K562 (cell line): ENCODE data around the gene IGSF9. TPM values are rescaled to one million over a fixed set of nuclear protein-coding genes. Genes with fewer than 3 reads are reported as not detected.

Experiments used
- ATAC-seq: fragments of 200-7000 bp; cut with Tn5 transposase; 3 replicates; pipeline ENCODE4 v1.9.1; 2020; ENCODE audit warnings: moderate library complexity
- BruUV-seq: library from RNA; stranded (reverse); fragments of 400-500 nt; replicated peaks from 2 replicates; lab custom pipeline; 2021; lab: Mats Ljungman, UMichigan
- CTCF ChIA-PET: fragments of 300-600 bp; formaldehyde crosslinking; extraction: SDS; loops from one replicate; lab custom pipeline; 2021; ENCODE audit warnings: low intra/inter-chr PET ratio; lab: Yijun Ruan, JAX
- POLR2A ChIA-PET: fragments of 300-600, 350-650 bp; sonication (Branson Sonifier 250); formaldehyde crosslinking; extraction: SDS; loops from one replicate; lab custom pipeline; 2021; ENCODE audit warnings: antibody characterized with exemption, inconsistent platforms; lab: Yijun Ruan, JAX
- DNase-seq, 4 experiments: peaks; one replicate each; pipeline versions ENCODE4 v3.0.0 to v3.0.0-alpha.2; 2011 to 2018; ENCODE audit warnings: low spot score in 3 of 4, mixed read lengths in 3 of 4; ENCODE audit errors: extremely low read depth in 1 of 4
- FAIRE-seq: peaks from 2 replicates; lab custom pipeline; 2011; peaks lifted over from hg19 to GRCh38; lab: Jason Lieb, UNC
- H2AFZ ChIP-seq: 2 replicates; pipeline ENCODE4 v1.6.0; 2011; ENCODE audit warnings: low read depth, low read length, control low read depth, inconsistent platforms
- H3K27ac ChIP-seq: fragments of 200-600 bp; 3 replicates; pipeline ENCODE4 v1.8.0; 2011; ENCODE audit warnings: low read depth, mild to moderate bottlenecking, control low read depth, inconsistent platforms, low read length, moderate library complexity, mixed read lengths; ENCODE audit errors: extremely low read depth
- H3K27me3 ChIP-seq, 2 experiments: fragments of 300-600 bp in 1 of 2; 2 replicates in 1 of 2; 3 replicates in 1 of 2; pipeline versions ENCODE4 v1.6.0 to v1.8.0; 2011; ENCODE audit warnings: inconsistent platforms in 2 of 2, low read length in 2 of 2, mild to moderate bottlenecking in 1 of 2, mixed read lengths in 1 of 2, moderate library complexity in 1 of 2; ENCODE audit not compliant: control insufficient read depth in 2 of 2, insufficient read depth in 2 of 2
- H3K36me3 ChIP-seq: fragments of 300-600 bp; 3 replicates; pipeline ENCODE4 v1.8.0; 2011; ENCODE audit warnings: mild to moderate bottlenecking, low read length, inconsistent platforms; ENCODE audit not compliant: control insufficient read depth, insufficient read depth
- H3K4me1 ChIP-seq, 2 experiments: fragments of 200-600 bp in 1 of 2; replicated peaks in 1 of 2; 2 replicates in 1 of 2; 3 replicates in 1 of 2; pipeline versions ENCODE4 v1.5.1 to v1.8.0; 2011; ENCODE audit warnings: inconsistent platforms in 2 of 2, low read length in 2 of 2, mild to moderate bottlenecking in 1 of 2, mixed read lengths in 1 of 2, moderate library complexity in 1 of 2; ENCODE audit not compliant: control insufficient read depth in 2 of 2, insufficient read depth in 2 of 2
- H3K4me2 ChIP-seq: 2 replicates; pipeline ENCODE4 v1.6.1; 2011; ENCODE audit warnings: low read length, control low read depth, inconsistent platforms, mixed read lengths; ENCODE audit not compliant: insufficient read depth
- H3K4me3 ChIP-seq: fragments of 200-600 bp; sonication (generic), shearing (Covaris generic); 2 replicates; pipeline ENCODE4 v1.5.1; 2016; ENCODE audit warnings: control low read depth, inconsistent platforms
- H3K79me2 ChIP-seq: fragments of 200-600 bp; 3 replicates; pipeline ENCODE4 v1.8.0; 2011; ENCODE audit warnings: low read length, inconsistent platforms; ENCODE audit not compliant: control insufficient read depth, insufficient read depth
- H3K9ac ChIP-seq, 2 experiments: 2 replicates each; pipeline versions ENCODE4 v1.6.0 to v1.6.1; 2011; ENCODE audit warnings: low read depth in 2 of 2, low read length in 2 of 2, control low read depth in 1 of 2, inconsistent platforms in 1 of 2, mild to moderate bottlenecking in 1 of 2, mixed read lengths in 1 of 2; ENCODE audit not compliant: insufficient read depth in 1 of 2
- H3K9me1 ChIP-seq: one replicate; pipeline ENCODE4 v1.6.0; 2011; ENCODE audit warnings: inconsistent platforms, mild to moderate bottlenecking, low read length, moderate library complexity; ENCODE audit not compliant: control insufficient read depth, insufficient read depth
- H3K9me3 ChIP-seq: replicated peaks from 2 replicates; pipeline ENCODE4 v1.5.1; 2011; ENCODE audit warnings: low read depth, low read length, inconsistent platforms; ENCODE audit not compliant: control insufficient read depth, insufficient read depth
- H4K20me1 ChIP-seq: replicated peaks from 2 replicates; pipeline ENCODE4 v1.6.1; 2011; ENCODE audit warnings: low read length, inconsistent platforms, mixed read lengths; ENCODE audit not compliant: control insufficient read depth, insufficient read depth
- AFF1 ChIP-seq, 2 experiments: fragments of 450-650 bp; IDR thresholded peaks; 2 replicates each; pipeline ENCODE4 v1.6.1; 2018; ENCODE audit warnings: mild to moderate bottlenecking in 2 of 2, low read depth in 1 of 2; ENCODE audit not compliant: partially characterized antibody in 2 of 2
- BDP1 ChIP-seq: IDR thresholded peaks from 3 replicates; pipeline ENCODE4 v1.6.1; 2011; ENCODE audit not compliant: insufficient read length, insufficient read depth
- HIVEP1 ChIP-seq: fragments of 250-450 bp; sonication (Bioruptor Pico); IDR thresholded peaks from 2 replicates; pipeline ENCODE4 v1.4.0; 2020; ENCODE audit warnings: mild to moderate bottlenecking
- HNRNPL ChIP-seq: fragments of 200-400 bp; formaldehyde crosslinking; IDR thresholded peaks from 2 replicates; pipeline ENCODE4 v1.6.1; 2017; ENCODE audit warnings: low read depth, mild to moderate bottlenecking, low read length
- ZNF253 ChIP-seq: fragments of 250-450 bp; sonication (Bioruptor Pico); conservative IDR thresholded peaks from 2 replicates; pipeline ENCODE4 v1.6.1; 2021; ENCODE audit warnings: mild to moderate bottlenecking
- ZNF445 ChIP-seq: fragments of 250-450 bp; sonication (Bioruptor Pico); IDR thresholded peaks from 2 replicates; pipeline ENCODE4 v1.4.0; 2020; ENCODE audit warnings: low read depth, mild to moderate bottlenecking, moderate library complexity
- ZNF57 ChIP-seq: fragments of 450-650 bp; formaldehyde crosslinking; IDR thresholded peaks from 2 replicates; pipeline ENCODE4 v1.4.0; 2020; ENCODE audit warnings: mild to moderate bottlenecking, moderate library complexity
- WGBS: fragments of 100-300 bp; shearing (Covaris generic); methylation state at CpG from one replicate; pipeline ENCODE4 v1.1.6; 2016; ENCODE audit warnings: low coverage, mixed read lengths; ENCODE audit not compliant: insufficient coverage; ENCODE audit errors: missing lambda C conversion rate; 5-methylcytosine and 5-hydroxymethylcytosine counted together
- in situ Hi-C: fragments of 300-500 bp; cut with MboI; formaldehyde crosslinking; loops from 4 replicates; pipeline ENCODE4 v1.15.0; 2018; ENCODE audit warnings: inconsistent platforms, mixed read lengths
- intact Hi-C: fragments of 100-400 bp; cut with micrococcal nuclease; formaldehyde crosslinking; loops from 2 replicates; pipeline ENCODE4 v1.14.2; 2022
- polyA plus RNA-seq, 8 experiments: library from polyadenylated mRNA; depleted of rRNA in 4 of 8; stranded (reverse) in 5 of 8; unstranded in 3 of 8; fragments of >200 nt; fragmentation: Nextera tagmentation in 2 of 8; fragmentation: Illumina TruSeq in 1 of 8; extraction: Ambion mirVana in 2 of 8; extraction: Trizol in 1 of 8; gene quantifications; 2 replicates each; pipeline versions ENCODE4 v1.2.1 to v1.2.3, GENCODE V29; 2011 to 2014; ENCODE audit warnings: inconsistent platforms in 1 of 8, missing spikeins in 1 of 8
- total RNA-seq, 7 experiments: library from RNA; depleted of rRNA in 6 of 7; stranded (reverse); fragments of >200 nt in 6 of 7; fragmentation: Illumina TruSeq in 2 of 7; extraction: Trizol in 2 of 7; gene quantifications; 2 replicates each; pipeline versions ENCODE4 v1.2.1 to v1.2.3, GENCODE V29; 2011 to 2021; ENCODE audit warnings: low replicate concordance in 1 of 7

Gene IGSF9
- total and polyA plus RNA-seq, 9 of the 15 experiments (the other 6 are each of a cell fraction or from before 2014, with no cell fraction given): 0.03 to 0.29 (median 0.07) TPM; not detected in 1

GRCh38 chr1:159986093-159986492 lies 40.7 kb upstream of the IGSF9 start (continued):
- TF ChIP-seq ZNF57 (CRISPR knock-in tag) (no peak), ZNF253 (CRISPR knock-in tag) (no peak)

GRCh38 chr1:159985473-159985872 lies 40.1 kb upstream of the IGSF9 start:
- POLR2A ChIA-PET: interaction anchor here (1.2 kb wide), 1 partner anchor 28 kb away, joined by 3 read pairs; no protein-coding TSS in a partner anchor

More at GRCh38 chr1:159985473-159985872, 40.1 kb upstream of the IGSF9 start:
- H3K79me2 ChIP-seq: no peaks in the 10 kb centered on the region
- H3K27ac ChIP-seq: no peak overlapping the region
- no peaks in the 10 kb centered on the region for H3K36me3 ChIP-seq
- no peaks in the 10 kb centered on the region for H4K20me1 ChIP-seq
- CTCF ChIA-PET: no interaction called here
- no peaks in the 10 kb centered on the region for H3K9me3 ChIP-seq
- no peaks in the 10 kb centered on the region for H3K9me1 ChIP-seq
- 0% methylated on average over 6 of the region's 6 CpGs for WGBS
- no peak for TF ChIP-seq AFF1 (IDR thresholded peaks at IDR 0.05; ENCODE audit: low read depth in 1 of 2, partially characterized antibody in 2 of 2)
- TF ChIP-seq BDP1: no peak
- TF ChIP-seq HNRNPL: no peak
- no peak for TF ChIP-seq HIVEP1 (CRISPR knock-in tag)
- TF ChIP-seq ZNF445 (CRISPR knock-in tag): no peak
- no peak overlapping the region for H3K4me2 ChIP-seq
- BruUV-seq: no TSS peak
- no peak for ATAC-seq
- no peak for DNase-seq
- no peak overlapping the region for H3K4me3 ChIP-seq
- in situ Hi-C loops: loop anchor here (25.0 kb wide), 1 partner anchor 798 kb away; no protein-coding TSS in a partner anchor
- H3K9ac ChIP-seq: no peak overlapping the region
- peaks cover 15 to 34% of the 10 kb centered on the region in 2 experiments; a peak in 4 of 5 replicates for H3K27me3 ChIP-seq
- no peaks in the 10 kb centered on the region for H3K4me1 ChIP-seq
- no peak overlapping the region for H2AFZ ChIP-seq
- no peak for FAIRE-seq
- intact Hi-C loops: no loop called here
